GM21528 (cell line): ENCODE data around the gene SPPL2B.
"Not testable (repeated sequence)": the region's sequence is repeated elsewhere in the genome, so short reads cannot be mapped to it uniquely, and the experiment has no call there.

Source experiments
- ATAC-seq: cut with Tn5 transposase; IDR thresholded peaks from one replicate; pipeline ENCODE4 v1.9.1; 2021; ENCODE audit warnings: mild to moderate bottlenecking, moderate library complexity; ENCODE audit not compliant: unreplicated experiment, low FRiP score

SPPL2B gene

GRCh38 chr19:2374808-2375207 lies 46.3 kb downstream of the SPPL2B start:
- ATAC-seq, result no peak

DNA sequence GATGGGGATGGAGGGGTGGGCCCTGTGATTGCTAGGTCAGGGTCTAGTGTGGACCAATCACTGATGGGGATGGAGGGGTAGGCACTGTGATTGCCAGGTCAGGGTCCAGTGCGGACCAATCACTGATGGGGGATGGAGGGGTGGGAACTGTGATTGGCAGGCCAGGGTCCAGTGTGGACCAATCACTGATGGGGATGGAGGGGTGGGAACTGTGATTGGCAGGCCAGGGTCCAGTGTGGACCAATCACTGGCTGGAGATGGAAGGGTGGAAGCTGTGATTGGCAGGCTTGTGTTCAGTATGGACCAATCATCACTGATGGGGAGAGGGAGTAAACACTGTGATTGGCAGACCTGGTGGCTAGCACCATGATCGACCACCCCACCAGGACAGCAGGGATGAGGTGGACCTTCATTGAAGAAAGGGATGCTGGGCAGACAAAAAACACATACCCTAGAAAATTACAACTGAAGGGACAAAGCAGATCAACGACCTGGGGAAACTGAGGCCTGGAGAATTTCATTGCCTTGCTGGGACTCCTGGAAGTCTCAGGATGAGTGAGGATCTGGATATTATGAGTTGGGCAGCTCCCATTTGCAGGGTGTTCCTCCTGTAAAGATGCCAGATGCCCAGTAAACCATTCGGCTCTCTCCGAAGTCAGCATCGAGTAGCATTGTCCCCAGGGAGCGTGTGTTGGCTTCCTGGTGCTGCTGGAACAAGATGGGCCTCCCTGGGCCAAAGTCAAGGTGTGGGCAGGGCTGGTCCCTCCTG lies 47.1 kb downstream of the SPPL2B start:
- ATAC-seq, result no peak

- no peak for ATAC-seq
Measured at GRCh38 chr19:2376784-2377519, 48.5 kb downstream of the SPPL2B start.

- ATAC-seq, result no peak
Measured at GRCh38 chr19:2380567-2380966, 52.1 kb downstream of the SPPL2B start.

GRCh38 chr19:2381148-2381820 lies 52.8 kb downstream of the SPPL2B start:
- ATAC-seq, result no peak

DNA sequence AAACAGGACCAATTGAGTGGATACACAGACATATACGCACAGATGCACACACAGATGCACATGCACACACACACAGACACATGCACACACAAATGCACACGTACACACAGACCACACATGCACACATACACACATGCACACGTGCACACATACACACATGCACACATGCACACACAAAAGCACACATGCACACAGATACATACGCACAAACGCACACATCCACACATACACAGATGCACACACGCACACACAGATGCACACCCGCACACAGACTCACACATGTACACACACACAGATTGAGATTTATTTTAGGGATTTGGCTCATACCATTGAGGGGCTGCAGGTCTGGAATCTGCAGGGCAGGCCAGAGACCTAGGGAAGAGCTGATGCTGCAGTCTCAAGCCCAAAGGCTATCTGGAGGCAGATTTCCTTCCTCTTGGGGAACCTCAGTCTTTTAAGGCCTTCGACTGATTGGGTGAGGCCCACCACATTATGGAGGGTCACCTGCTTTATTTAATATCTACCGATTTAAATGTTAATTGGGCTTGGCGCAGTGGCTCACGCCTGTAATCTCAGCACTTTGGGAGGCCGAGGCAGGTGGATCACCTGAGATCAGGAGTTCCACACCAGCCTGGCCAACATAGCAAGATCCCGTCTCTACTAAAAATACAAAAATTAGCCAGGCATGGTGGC lies 54.2 kb downstream of the SPPL2B start:
- no peak for ATAC-seq

GRCh38 chr19:2385053-2385721 lies 56.7 kb downstream of the SPPL2B start:
- no peak for ATAC-seq

- no peak for ATAC-seq
Measured at GRCh38 chr19:2387367-2388288, 59.1 kb downstream of the SPPL2B start.

- no peak for ATAC-seq
Measured at GRCh38 chr19:2389594-2389993, 61.1 kb downstream of the SPPL2B start.

DNA sequence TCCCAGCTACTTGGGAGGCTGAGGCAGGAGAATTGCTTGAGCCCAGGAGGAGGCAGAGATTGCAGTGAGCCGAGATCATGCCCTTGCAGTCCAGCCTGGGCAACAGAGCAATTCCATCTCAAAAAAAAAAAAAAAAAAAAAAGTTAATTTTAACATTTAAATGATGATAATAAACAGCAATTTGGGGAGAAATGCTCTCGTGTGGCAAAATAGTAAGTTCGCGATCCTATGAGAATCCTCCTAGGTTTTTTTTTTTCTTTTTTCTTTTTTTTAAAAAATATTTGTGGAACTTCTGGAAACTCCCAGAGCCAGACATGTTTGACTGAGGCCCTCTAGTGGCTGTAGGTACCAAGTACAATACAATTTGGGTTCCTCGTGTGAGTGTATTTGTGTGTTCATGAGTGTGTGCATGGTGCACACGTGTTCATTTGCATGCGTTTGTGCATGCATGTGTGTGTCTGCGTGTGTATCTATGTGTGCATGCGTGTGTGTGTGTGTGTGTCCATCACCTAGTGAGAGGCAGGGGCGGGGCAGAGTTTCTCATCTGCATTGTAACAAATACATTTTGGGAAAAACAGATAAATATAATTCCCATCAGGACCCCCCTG lies 62.7 kb downstream of the SPPL2B start:
- no peak for ATAC-seq

DNA sequence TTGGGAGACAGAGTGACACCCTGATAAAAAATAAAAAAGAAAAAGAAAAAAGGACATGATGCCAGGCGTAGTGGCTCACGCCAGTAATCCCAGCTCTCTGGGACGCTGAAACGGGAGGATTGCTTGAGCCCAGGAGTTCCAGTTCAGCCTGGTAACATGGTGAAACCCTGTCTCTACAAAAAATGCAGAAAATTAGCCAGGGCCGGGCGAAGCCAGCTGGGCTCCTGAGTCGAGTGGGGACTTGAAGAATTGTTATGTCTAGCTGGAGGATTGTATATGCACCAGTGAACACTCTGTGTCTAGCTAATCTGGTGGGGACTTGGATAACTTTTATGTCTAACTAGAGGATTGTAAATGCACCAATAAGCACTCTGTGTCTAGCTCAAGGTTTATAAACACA lies 63.9 kb downstream of the SPPL2B start:
- no peak for ATAC-seq

GRCh38 chr19:2392899-2393298 lies 64.4 kb downstream of the SPPL2B start:
- ATAC-seq, result not testable (repeated sequence)

DNA sequence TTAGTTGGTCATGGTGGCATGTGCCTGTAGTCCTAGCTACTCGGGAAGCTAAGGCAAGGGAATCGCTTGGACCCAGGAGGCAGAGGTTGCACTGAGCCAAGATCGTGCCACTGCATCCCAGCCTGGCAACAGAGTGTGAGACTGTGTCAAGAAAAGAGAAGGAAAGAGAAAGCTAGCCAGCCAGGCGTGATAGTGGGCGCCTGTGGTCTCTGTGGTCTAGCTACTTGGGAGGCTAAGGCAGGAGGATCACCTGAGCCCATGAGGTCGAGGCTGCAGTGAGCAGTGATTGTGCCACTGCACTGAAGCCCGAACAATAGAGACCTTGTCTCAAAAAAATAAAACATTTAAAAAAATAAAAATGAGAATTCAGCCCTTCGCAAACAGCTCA lies 65.6 kb downstream of the SPPL2B start:
- ATAC-seq, result no peak

DNA sequence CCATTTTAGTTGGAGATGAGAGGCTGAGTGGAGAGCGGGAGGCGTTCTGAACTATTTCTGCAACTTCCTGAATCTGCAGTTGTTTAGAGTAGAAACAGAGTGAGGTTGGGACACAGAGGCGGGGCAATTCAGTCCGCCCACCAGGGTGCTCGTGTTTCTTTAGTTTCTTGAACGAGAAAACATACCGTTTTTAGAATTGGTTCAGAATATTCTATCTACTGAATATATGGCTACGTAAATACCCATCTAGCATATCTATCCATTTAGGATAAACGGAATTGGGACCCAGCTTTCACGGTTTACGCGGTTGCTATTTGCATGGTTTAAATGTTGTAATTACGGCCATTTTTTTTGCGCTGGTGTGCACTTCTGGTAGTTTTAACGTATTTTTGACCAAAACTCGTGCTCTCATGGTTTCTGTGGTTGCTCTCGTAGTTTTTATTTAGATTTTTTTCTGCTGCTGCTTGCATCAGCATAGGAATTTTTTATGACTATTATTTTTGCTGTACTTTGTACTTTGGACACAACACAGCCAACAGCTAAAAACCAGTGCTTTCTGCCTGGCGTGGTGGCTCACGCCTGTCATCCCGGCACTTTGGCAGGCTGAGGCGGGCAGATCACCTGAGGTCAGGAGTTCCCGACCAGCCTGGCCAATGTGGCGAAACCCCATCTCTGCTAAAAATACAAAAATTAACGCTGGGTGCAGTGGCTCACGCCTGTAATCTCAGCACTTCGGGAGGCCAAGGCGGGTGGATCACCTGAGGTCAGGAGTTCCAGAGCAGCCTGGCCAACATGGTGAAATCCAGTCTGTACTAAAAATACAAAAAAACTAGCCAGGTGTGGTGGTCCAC lies 66.2 kb downstream of the SPPL2B start:
- ATAC-seq, result no peak

GRCh38 chr19:2395293-2395829 lies 66.9 kb downstream of the SPPL2B start:
- ATAC-seq, result not testable (repeated sequence)

- not testable (repeated sequence) for ATAC-seq
Measured at GRCh38 chr19:2397173-2397572, 68.7 kb downstream of the SPPL2B start.

GRCh38 chr19:2398735-2399305 lies 70.3 kb downstream of the SPPL2B start:
- no peak for ATAC-seq
